GM12864 (cell line): ENCODE data around the gene CALHM5.

Source experiments
- DNase-seq: peaks from one replicate; pipeline ENCODE4 v3.0.0-alpha.2; 2011; ENCODE audit warnings: low read depth
- H3K4me3 ChIP-seq: 2 replicates; pipeline ENCODE4 v1.5.1; 2011; ENCODE audit warnings: mild to moderate bottlenecking, low read depth, low read length, control low read depth
- CTCF ChIP-seq: IDR thresholded peaks from 2 replicates; pipeline ENCODE4 v1.5.1; 2011; ENCODE audit warnings: low read depth, mild to moderate bottlenecking, moderate library complexity, low read length, control low read depth, inconsistent platforms; ENCODE audit errors: missing control alignments

The CALHM5 gene

GRCh38 chr6:116564921-116565872 is 53.8 kb downstream of the CALHM5 start:
- no peak for DNase-seq
- no peak overlapping the region for H3K4me3 ChIP-seq
- no peak for TF ChIP-seq CTCF

- TF ChIP-seq CTCF, result no peak
- no peak for DNase-seq
- no peak overlapping the region for H3K4me3 ChIP-seq
Measured at GRCh38 chr6:116568111-116568510, 56.7 kb downstream of the CALHM5 start.

GRCh38 chr6:116568821-116569755 is 57.6 kb downstream of the CALHM5 start:
- no peak for TF ChIP-seq CTCF
- H3K4me3 ChIP-seq, result no peak overlapping the region
- DNase-seq, result no peak

GRCh38 chr6:116570856-116571682 is 59.6 kb downstream of the CALHM5 start, which contains the start of gene RWDD1:
Gene RWDD1, plus strand, starts transcription at chr6:116571504. Its CDS starts 79 bp downstream, at chr6:116571583.
- TF ChIP-seq CTCF, result no peak
- peak within 1 kb of the TSS; percentile 99 for H3K4me3 ChIP-seq
- peak; percentile 98 for DNase-seq

GRCh38 chr6:116571683-116572000 is 60.2 kb downstream of the CALHM5 start:
- DNase-seq, result peak; percentile 3
- no peak for TF ChIP-seq CTCF
- H3K4me3 ChIP-seq, result peak overlapping the region; percentile 99

- no peak for DNase-seq
- peak overlapping the region; percentile 99 for H3K4me3 ChIP-seq
- TF ChIP-seq CTCF, result no peak
Measured at GRCh38 chr6:116572162-116572561, 60.7 kb downstream of the CALHM5 start.
